ENCODE results near the gene ZNF23. TPM values are rescaled to one million over a fixed set of nuclear protein-coding genes. Genes with fewer than 3 reads are reported as not detected.

The ZNF23 gene
- total RNA-seq, 4 donors from 2014 or later: 5.9 to 13.8 (median 9.5) TPM

DNA sequence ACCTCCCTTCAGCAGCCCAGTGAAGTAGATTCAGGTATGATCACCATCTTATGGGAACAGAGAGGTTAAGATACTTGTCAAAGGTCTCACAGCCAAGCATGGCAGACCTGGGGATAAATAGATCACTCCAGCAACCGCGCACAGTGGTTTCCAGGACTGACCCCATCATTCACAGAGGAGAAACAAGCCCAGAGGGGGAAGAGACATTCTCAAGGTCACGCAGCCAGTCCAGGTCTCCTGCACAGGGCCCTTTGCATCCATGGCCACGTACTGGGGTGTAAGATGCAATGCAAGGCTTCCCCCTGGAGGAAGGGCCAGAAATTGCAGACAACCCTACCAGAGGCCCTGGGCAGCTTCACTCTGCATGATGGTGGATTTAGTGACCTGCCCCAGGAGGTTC lies 40.1 kb downstream of the ZNF23 start:
- 65 to 66% methylated on average over 4 of the region's 4 CpGs for WGBS, 2 donors
- no peak overlapping the region for H3K4me3 ChIP-seq (replicated peaks in 1 of 3)

DNA sequence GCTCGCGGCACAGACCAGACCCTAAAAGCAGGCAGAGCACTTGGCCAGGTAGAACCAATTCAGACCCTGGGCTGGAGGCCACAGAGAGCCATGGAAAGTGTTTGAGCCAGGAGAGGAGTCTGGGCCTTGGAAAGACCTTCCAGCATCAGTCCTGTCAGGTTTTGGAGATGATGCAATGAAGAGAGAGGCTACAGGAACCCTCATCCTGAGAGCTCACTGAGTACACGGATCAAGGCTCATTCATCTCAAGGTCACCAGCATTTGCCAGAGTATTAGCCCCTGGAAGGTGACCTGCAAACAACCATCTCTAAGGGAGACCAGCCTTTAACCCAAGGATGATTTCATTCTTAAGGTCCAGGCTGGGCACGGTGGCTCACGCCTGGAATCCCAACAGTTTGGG lies 48.0 kb downstream of the ZNF23 start:
- intact Hi-C loops (cut with DNase I): loop anchor here (5.0 kb wide), 1 partner anchor 88 kb away; no protein-coding TSS in a partner anchor

More for the DNA sequence above, 40.1 kb downstream of the ZNF23 start:
- peak in 1 of 6 experiments; percentile 6 for TF ChIP-seq CTCF (IDR thresholded peaks at IDR 0.05)
- no peak for TF ChIP-seq POLR2A (IDR thresholded peaks at IDR 0.05)
- no peak for DNase-seq
- intact Hi-C loops (cut with DNase I): no loop called here
- no peak overlapping the region for H3K27ac ChIP-seq
- no peaks in the 10 kb centered on the region for H3K4me1 ChIP-seq
- H3K27me3 ChIP-seq: no peaks in the 10 kb centered on the region
- H3K36me3 ChIP-seq: no peaks in the 10 kb centered on the region
- H3K9me3 ChIP-seq: no peaks in the 10 kb centered on the region

DNA sequence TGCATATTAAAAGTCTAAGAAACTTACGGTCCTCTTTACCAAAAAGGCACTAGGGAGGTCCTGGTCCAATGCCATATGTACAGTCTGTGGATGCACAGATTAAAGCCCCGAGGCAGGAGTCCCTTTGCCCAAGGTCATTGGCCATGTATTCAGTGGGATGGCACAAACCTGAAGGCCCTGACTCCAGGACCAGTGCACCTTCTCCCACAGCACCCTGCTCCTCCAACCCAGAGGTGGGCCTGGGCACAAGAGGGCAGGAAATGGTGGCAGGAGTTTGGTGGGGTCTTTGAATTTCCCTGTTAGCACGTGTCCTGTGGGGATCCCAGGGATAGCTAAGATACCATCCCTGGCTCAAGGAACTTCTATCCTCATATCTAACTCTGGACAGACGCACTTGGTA lies 48.7 kb downstream of the ZNF23 start:
- H3K9me3 ChIP-seq: no peaks in the 10 kb centered on the region
- H3K4me3 ChIP-seq (replicated peaks in 1 of 3): no peak overlapping the region
- H3K27ac ChIP-seq: no peak overlapping the region
- intact Hi-C loops (cut with DNase I): loop anchor here (2.0 to 5.0 kb wide), 2 partner anchors 89 to 197 kb away; no protein-coding TSS in a partner anchor
- 70 to 72% methylated on average over 4 of the region's 4 CpGs for WGBS, 2 donors
- DNase-seq: no peak
- H3K4me1 ChIP-seq: peaks cover 0 to 5% of the 10 kb centered on the region in 2 donors
- H3K27me3 ChIP-seq: no peaks in the 10 kb centered on the region
- TF ChIP-seq CTCF (IDR thresholded peaks at IDR 0.05) (no peak), POLR2A (IDR thresholded peaks at IDR 0.05) (no peak)
- H3K36me3 ChIP-seq: no peaks in the 10 kb centered on the region

More for the DNA sequence above, 48.0 kb downstream of the ZNF23 start:
- no peaks in the 10 kb centered on the region for H3K36me3 ChIP-seq
- TF ChIP-seq POLR2A (IDR thresholded peaks at IDR 0.05): no peak
- DNase-seq: no peak
- peaks cover 0 to 5% of the 10 kb centered on the region in 2 donors for H3K4me1 ChIP-seq
- H3K27ac ChIP-seq: no peak overlapping the region
- H3K27me3 ChIP-seq: no peaks in the 10 kb centered on the region
- H3K9me3 ChIP-seq: no peaks in the 10 kb centered on the region
- no peak overlapping the region for H3K4me3 ChIP-seq (replicated peaks in 1 of 3)
- 90 to 91% methylated on average over 5 of the region's 5 CpGs for WGBS, 2 donors

DNA sequence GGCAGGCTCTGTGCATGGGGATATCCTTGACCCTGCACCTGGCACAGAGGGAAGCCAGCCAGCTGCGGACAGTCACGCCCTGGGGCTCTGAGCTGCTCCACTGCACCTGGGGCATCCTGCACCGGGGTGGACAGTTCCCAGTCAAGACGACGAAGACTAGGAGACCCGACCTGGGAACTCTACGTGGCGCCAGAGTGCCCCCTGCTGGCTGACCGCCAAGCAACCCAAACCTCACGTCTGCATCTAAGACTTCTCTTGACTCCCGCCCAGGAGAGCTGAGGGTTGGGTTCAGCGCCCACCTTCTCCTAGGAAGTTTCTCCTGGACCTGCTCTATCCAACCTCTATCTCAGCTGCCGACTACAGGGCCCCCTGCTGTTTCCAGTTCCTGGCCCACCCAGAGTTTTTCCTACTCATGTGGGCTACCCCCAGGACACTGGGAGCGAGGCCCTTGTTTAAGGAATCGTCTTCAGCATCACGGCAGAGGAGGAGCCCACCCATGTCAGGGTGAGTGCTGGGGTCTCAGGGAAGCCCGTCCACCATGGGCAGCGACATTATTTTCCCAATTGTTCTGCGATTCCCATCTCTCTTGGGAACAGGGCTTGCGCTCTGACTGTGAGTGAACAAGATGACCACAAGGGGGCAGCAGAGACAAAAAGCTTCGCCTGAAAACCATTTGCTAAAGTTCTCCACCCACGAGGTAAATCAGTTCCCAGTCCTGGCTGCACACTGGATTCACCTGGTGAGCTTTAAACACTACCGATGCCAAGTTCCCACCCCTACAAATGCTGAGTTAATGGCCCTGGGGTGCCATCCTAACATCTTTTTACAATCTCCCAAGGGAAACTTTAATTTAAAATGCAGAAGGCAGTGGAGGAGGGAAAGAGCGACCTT lies 49.5 kb downstream of the ZNF23 start:
- 6 to 9% methylated on average over 14 to 24 of the region's 24 CpGs for WGBS, 2 donors
- Histone ChIP-seq H3K4me3 (replicated peaks in 1 of 3) (no peak overlapping the region), H3K9me3 (no peaks in the 10 kb centered on the region), H3K4me1 (peaks cover 0 to 5% of the 10 kb centered on the region in 2 donors), H3K36me3 (no peaks in the 10 kb centered on the region), H3K27me3 (no peaks in the 10 kb centered on the region), H3K27ac (no peak overlapping the region)
- DNase-seq: peak; percentile 59 to 73
- intact Hi-C loops (cut with DNase I): loop anchor here (2.0 to 5.0 kb wide), 2 partner anchors 90 to 198 kb away; no protein-coding TSS in a partner anchor
- TF ChIP-seq CTCF (IDR thresholded peaks at IDR 0.05) (peak; percentile 67 to 91 (median 76)), POLR2A (IDR thresholded peaks at IDR 0.05) (no peak)

DNA sequence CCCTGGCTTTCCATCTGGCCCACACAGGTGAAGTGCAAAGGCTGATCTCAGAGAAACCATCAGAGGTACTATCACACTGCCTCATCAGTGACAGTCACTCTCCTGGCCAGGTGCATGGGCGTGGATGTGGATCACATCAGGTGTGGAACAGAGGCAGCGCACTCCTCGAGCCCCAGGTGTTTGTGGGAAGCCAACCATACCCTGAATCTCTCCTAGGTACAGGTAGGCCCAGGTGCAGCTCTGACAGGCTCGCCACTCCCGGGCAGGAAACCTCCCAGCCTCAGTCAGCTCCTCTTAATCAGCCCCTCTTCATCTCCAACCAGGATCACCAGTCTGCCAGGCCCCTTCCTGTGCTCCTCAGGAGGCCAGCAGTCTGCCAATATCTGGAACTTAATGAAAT lies 51.9 kb downstream of the ZNF23 start:
- Histone ChIP-seq H3K27me3 (no peaks in the 10 kb centered on the region), H3K27ac (no peak overlapping the region), H3K9me3 (no peaks in the 10 kb centered on the region), H3K4me3 (replicated peaks in 1 of 3) (no peak overlapping the region), H3K4me1 (peaks cover 0 to 5% of the 10 kb centered on the region in 2 donors), H3K36me3 (no peaks in the 10 kb centered on the region)
- no peak for TF ChIP-seq POLR2A (IDR thresholded peaks at IDR 0.05)
- TF ChIP-seq CTCF (IDR thresholded peaks at IDR 0.05): no peak
- intact Hi-C loops (cut with DNase I): loop anchor here (5.0 kb wide), 1 partner anchor 92 kb away; no protein-coding TSS in a partner anchor
- DNase-seq: no peak
- WGBS, 2 donors: 73 to 76% methylated on average over 5 of the region's 5 CpGs

Measured in thyroid gland (tissue), 4 donors.